ENCODE measurements around the gene FHL2.

- TF ChIP-seq CTCF (conservative IDR thresholded peaks at IDR 0.05 in 1 of 2, IDR thresholded peaks at IDR 0.05 in 1 of 2; ENCODE audit: extremely low read depth in 1 of 2, insufficient read depth in 1 of 2, low read depth in 1 of 2, low read length in 2 of 2) (no peak), EZH2 (IDR thresholded peaks at IDR 0.05; ENCODE audit: borderline replicate concordance, low read length) (no peak)
Measured at GRCh38 chr2:105443617-105444598, 45.1 kb upstream of the FHL2 start.
